ENCODE measurements around the gene CDV3.

DNA sequence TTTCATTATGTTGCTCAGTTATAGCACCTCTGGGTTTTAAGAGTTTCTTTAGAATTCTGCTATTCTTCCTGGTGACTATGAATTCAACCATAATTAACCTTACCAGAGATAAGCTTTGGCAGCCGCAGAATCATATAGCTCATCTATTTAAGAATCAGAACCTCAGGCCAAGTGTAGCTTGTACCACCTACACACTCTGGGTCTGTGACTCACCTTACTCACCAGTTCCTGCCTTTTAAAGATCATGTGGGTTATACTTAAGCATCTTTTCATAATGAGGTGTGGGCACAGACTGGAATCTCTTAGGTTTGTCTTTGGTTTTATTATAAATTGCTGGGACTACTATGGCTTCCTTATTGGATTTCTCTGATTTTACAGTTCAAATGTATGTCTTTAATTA lies 21.9 kb downstream of the CDV3 start:
- no peak for TF ChIP-seq CTCF (IDR thresholded peaks at IDR 0.05)
- no peak for TF ChIP-seq POLR2A (IDR thresholded peaks at IDR 0.05)
